Ascending aorta (tissue), 2 donors: ENCODE data around the gene SDS. TPM values are rescaled to one million over a fixed set of nuclear protein-coding genes. Genes with fewer than 3 reads are reported as not detected.

ENCODE experiments used
- DNase-seq, 2 donors: peaks; one replicate each; pipeline ENCODE4 v3.0.0-alpha.2; 2019; ENCODE audit warnings: low spot score in 2 of 2
- H3K27ac ChIP-seq, 2 donors: fragments of 200-600 bp; sonication (generic); one replicate each; pipeline ENCODE4 v1.5.1; 2016 to 2017; ENCODE audit warnings: mild to moderate bottlenecking in 1 of 2
- H3K27me3 ChIP-seq: fragments of 200-600 bp; sonication (generic); one replicate; pipeline ENCODE4 v1.5.1; 2017
- H3K36me3 ChIP-seq, 2 donors: fragments of 200-600 bp; sonication (generic); one replicate each; pipeline ENCODE4 v1.5.1; 2016
- H3K4me1 ChIP-seq, 2 donors: fragments of 200-600 bp; sonication (generic); one replicate each; pipeline ENCODE4 v1.5.1; 2016 to 2017; ENCODE audit warnings: mild to moderate bottlenecking in 1 of 2
- H3K4me3 ChIP-seq, 2 donors: fragments of 200-600 bp; sonication (generic); one replicate each; pipeline ENCODE4 v1.5.1; 2016 to 2017; ENCODE audit warnings: mild to moderate bottlenecking in 1 of 2
- H3K9me3 ChIP-seq, 2 donors: fragments of 200-600 bp; sonication (generic); one replicate each; pipeline ENCODE4 v1.5.1; 2016
- CTCF ChIP-seq, 3 experiments: fragments of 200-600 bp in 2 of 3; fragments of 450-650 bp in 1 of 3; sonication (generic) in 2 of 3; IDR thresholded peaks; one replicate each; pipeline ENCODE4 v1.5.1; 2016 to 2019; ENCODE audit warnings: antibody characterized with exemption in 3 of 3, mild to moderate bottlenecking in 1 of 3, moderate library complexity in 1 of 3
- intact Hi-C: fragments of 100-400 bp; cut with DNase I; formaldehyde crosslinking; loops from one replicate; pipeline ENCODE4 v1.15.1; 2023
- total RNA-seq: library from RNA; depleted of rRNA; stranded (reverse); fragments of >200 nt; gene quantifications from one replicate; pipeline ENCODE4 v1.1.0, GENCODE V29; 2016

Gene SDS
- total RNA-seq, 1 donor from 2014 or later, result 34.5 TPM

- Histone ChIP-seq H3K4me3 (no peak overlapping the region), H3K27me3 (no peaks in the 10 kb centered on the region), H3K4me1 (no peaks in the 10 kb centered on the region), H3K27ac (no peak overlapping the region), H3K9me3 (no peaks in the 10 kb centered on the region), H3K36me3 (no peaks in the 10 kb centered on the region)
- DNase-seq, result no peak
- TF ChIP-seq CTCF (IDR thresholded peaks at IDR 0.05), result no peak
- intact Hi-C loops, result no loop called here
Observed at GRCh38 chr12:113436586-113436985, 32.9 kb upstream of the SDS start.

- Histone ChIP-seq H3K4me3 (no peak overlapping the region), H3K4me1 (no peaks in the 10 kb centered on the region), H3K27me3 (no peaks in the 10 kb centered on the region), H3K27ac (no peak overlapping the region), H3K36me3 (no peaks in the 10 kb centered on the region), H3K9me3 (no peaks in the 10 kb centered on the region)
- DNase-seq, result no peak
- TF ChIP-seq CTCF (IDR thresholded peaks at IDR 0.05), result no peak
- intact Hi-C loops, result no loop called here
Observed at GRCh38 chr12:113435367-113435766, 31.7 kb upstream of the SDS start.

GRCh38 chr12:113432986-113433385, 29.3 kb upstream of the SDS start:
- no peak for TF ChIP-seq CTCF (IDR thresholded peaks at IDR 0.05)
- Histone ChIP-seq H3K27ac (no peak overlapping the region), H3K36me3 (no peaks in the 10 kb centered on the region), H3K9me3 (no peaks in the 10 kb centered on the region), H3K27me3 (no peaks in the 10 kb centered on the region), H3K4me1 (no peaks in the 10 kb centered on the region), H3K4me3 (no peak overlapping the region)
- DNase-seq, result no peak
- intact Hi-C loops, result no loop called here

- no peak overlapping the region for H3K27ac ChIP-seq
- intact Hi-C loops, result loop anchor here (5.0 to 10.0 kb wide), 2 partner anchors 116 to 244 kb away; partner anchors contain the start of genes DDX54 and RITA1
- TF ChIP-seq CTCF (IDR thresholded peaks at IDR 0.05), result no peak
- no peak for DNase-seq
- H3K4me1 ChIP-seq, result no peaks in the 10 kb centered on the region
- no peaks in the 10 kb centered on the region for H3K36me3 ChIP-seq
- H3K9me3 ChIP-seq, result no peaks in the 10 kb centered on the region
- H3K27me3 ChIP-seq, result no peaks in the 10 kb centered on the region
- no peak overlapping the region for H3K4me3 ChIP-seq
Observed at GRCh38 chr12:113428482-113428881, 24.8 kb upstream of the SDS start.

- no peaks in the 10 kb centered on the region for H3K36me3 ChIP-seq
- no peak for TF ChIP-seq CTCF (IDR thresholded peaks at IDR 0.05)
- H3K4me1 ChIP-seq, result peaks cover 0 to 2% of the 10 kb centered on the region in 2 donors
- intact Hi-C loops, result loop anchor here (5.0 to 10.0 kb wide), 2 partner anchors 116 to 243 kb away; partner anchors contain the start of genes DDX54 and RITA1
- no peaks in the 10 kb centered on the region for H3K9me3 ChIP-seq
- H3K4me3 ChIP-seq, result no peak overlapping the region
- no peak for DNase-seq
- H3K27ac ChIP-seq, result no peak overlapping the region
- H3K27me3 ChIP-seq, result no peaks in the 10 kb centered on the region
Observed at GRCh38 chr12:113427882-113428281, 24.2 kb upstream of the SDS start.

- TF ChIP-seq CTCF (IDR thresholded peaks at IDR 0.05), result no peak
- Histone ChIP-seq H3K4me3 (no peak overlapping the region), H3K27me3 (no peaks in the 10 kb centered on the region), H3K36me3 (no peaks in the 10 kb centered on the region), H3K9me3 (no peaks in the 10 kb centered on the region), H3K4me1 (peaks cover 0 to 6% of the 10 kb centered on the region in 2 donors), H3K27ac (no peak overlapping the region)
- intact Hi-C loops, result loop anchor here (5.0 to 10.0 kb wide), 2 partner anchors 114 to 241 kb away; partner anchors contain the start of genes DDX54 and RITA1
- DNase-seq, result no peak
Observed at GRCh38 chr12:113425960-113426453, 22.3 kb upstream of the SDS start.
